Posterior cingulate gyrus (tissue), 11 donors: ENCODE results near the gene TRPV5.

Experiments used
- DNase-seq, 10 donors: peaks; one replicate each; pipeline versions ENCODE4 v3.0.0 to v3.0.0-alpha.2; 2020 to 2021; ENCODE audit warnings: mixed read lengths in 3 of 10
- intact Hi-C: fragments of 100-400 bp; cut with DNase I; formaldehyde crosslinking; loops from one replicate; pipeline ENCODE4 v1.15.1; 2023

Gene TRPV5

GRCh38 chr7:142860968-142861367, 72.6 kb downstream of the TRPV5 start:
- intact Hi-C loops: no loop called here
- DNase-seq: no peak

DNA sequence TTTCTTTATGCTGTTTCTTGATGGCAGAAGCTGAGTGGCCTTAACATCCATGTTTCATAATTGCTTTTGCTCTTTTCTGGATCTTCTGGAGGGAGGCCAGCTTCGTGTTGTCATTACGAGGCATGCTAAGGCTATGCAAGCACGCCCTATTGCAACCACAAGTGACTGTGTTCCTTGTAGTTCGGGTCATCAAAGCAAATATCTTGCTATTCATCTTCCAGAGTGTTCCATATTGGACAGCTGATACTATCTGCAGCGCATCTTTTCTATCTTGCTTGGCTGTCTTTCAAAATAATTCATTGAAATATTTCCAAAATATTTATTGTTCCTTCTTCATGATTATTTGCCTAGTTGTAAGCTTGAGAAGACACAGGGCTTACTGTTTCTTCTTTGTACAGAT, 73.7 kb downstream of the TRPV5 start:
- DNase-seq: no peak
- intact Hi-C loops: no loop called here

- DNase-seq: no peak
- intact Hi-C loops: no loop called here
These were observed 74.1 kb downstream of the TRPV5 start for GRCh38 chr7:142859411-142859810.
